Natural killer cell treated with Interleukin-12 subunit alpha and Interleukin-12 subunit beta and Interleukin-15 and Interleukin-18, amount 100 ng/mL, for 72 hours (primary cell): ENCODE measurements around the gene VWA3B. TPM values are rescaled to one million over a fixed set of nuclear protein-coding genes. Genes with fewer than 3 reads are reported as not detected.

Experiments used
- ATAC-seq, 2 donors: fragments of 150-1000 bp; cut with Tn5 transposase in 1 of 2; sonication (Bioruptor Pico), chemical (Tn5 transposase) in 1 of 2; 2 replicates each; pipeline ENCODE4 v1.10.0; 2021
- DNase-seq: peaks from one replicate; pipeline ENCODE4 v3.0.0; 2022; ENCODE audit warnings: low spot score
- H3K27ac Mint-ChIP-seq, 2 donors: 1 replicate in 1 of 2; 2 replicates in 1 of 2; pipeline ENCODE4 v1.8.0; 2022; ENCODE audit warnings: mixed read lengths in 2 of 2, mild to moderate bottlenecking in 1 of 2, moderate library complexity in 1 of 2
- H3K27me3 Mint-ChIP-seq, 2 donors: 1 replicate in 1 of 2; 2 replicates in 1 of 2; pipeline ENCODE4 v1.8.0; 2022; ENCODE audit warnings: mixed read lengths in 2 of 2
- H3K36me3 Mint-ChIP-seq: one replicate; pipeline ENCODE4 v1.8.0; 2022; ENCODE audit warnings: mixed read lengths
- H3K4me1 Mint-ChIP-seq, 2 donors: 1 replicate in 1 of 2; 2 replicates in 1 of 2; pipeline ENCODE4 v1.8.0; 2022; ENCODE audit warnings: low read depth in 2 of 2, mixed read lengths in 2 of 2, mild to moderate bottlenecking in 1 of 2
- H3K4me3 Mint-ChIP-seq: one replicate; pipeline ENCODE4 v1.8.0; 2022; ENCODE audit warnings: mixed read lengths
- H3K9me3 Mint-ChIP-seq: 2 replicates; pipeline ENCODE4 v1.8.0; 2022; ENCODE audit warnings: mixed read lengths
- total RNA-seq, 2 donors: library from RNA; stranded (reverse); gene quantifications; one replicate each; pipeline ENCODE4 v1.2.3, GENCODE V29; 2022

VWA3B gene
- total RNA-seq, 2 donors from 2014 or later: not detected

DNA sequence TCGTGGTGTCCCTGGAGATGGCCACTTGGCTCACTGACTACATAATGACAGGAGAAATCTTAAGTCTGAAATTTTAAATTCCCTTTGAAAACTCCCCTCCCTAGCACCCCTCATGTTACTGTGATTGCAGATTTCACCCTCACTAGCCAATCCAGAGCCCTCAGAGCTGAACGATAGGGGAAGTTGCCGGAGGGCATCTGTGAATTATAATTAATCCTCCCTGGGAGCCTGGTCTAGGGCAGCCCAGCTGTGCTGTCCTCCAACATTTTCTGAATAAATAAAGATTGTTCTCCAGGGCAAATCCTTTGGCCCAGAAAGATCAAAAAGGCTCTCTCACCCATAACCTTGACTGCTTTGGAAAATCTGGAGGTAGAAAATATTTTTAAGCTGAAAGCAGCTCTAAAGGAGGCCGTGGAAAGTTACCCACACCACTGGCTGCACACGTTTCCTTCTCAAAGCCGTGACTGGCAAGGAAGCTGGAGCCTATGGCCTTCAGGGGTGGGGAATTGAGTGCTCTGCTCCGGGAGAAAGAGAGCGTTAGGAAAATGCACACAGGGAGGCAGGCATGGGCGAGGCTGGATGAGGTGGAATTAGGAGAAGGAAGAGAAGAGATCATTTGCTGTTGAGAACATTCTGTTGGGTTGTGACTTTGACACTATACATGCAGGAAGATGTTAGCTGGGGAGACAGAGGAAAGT is 190.3 kb downstream of the VWA3B start:
- Mint-ChIP-seq H3K36me3 (no peaks in the 10 kb centered on the region), H3K4me1 (no peaks in the 10 kb centered on the region), H3K27me3 (peaks cover 38 to 53% of the 10 kb centered on the region in 2 donors), H3K9me3 (no peaks in the 10 kb centered on the region), H3K4me3 (no peak overlapping the region), H3K27ac (no peak overlapping the region)
- ATAC-seq: no peak
- no peak for DNase-seq

DNA sequence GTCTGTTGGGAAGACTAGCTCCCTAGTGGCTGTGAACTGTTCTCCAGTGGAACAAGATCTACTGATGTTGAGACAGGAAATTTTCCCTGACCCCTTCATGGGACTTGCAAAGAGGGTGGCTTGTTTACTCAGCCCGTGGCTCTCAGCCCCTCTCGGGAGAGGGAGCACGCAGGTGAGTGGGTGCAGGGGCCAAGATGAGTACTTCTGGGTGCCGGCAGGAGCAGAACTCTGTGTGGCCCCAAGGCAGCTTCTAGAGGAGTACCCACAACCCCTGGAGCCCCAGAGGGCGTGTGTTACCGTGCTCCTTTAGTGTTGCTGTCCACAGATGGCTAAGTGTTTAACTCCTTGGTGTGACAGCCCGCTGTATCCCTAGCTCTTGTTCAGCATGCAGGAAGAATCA is 191.1 kb downstream of the VWA3B start:
- Mint-ChIP-seq H3K36me3 (no peaks in the 10 kb centered on the region), H3K27me3 (peaks cover 38 to 53% of the 10 kb centered on the region in 2 donors), H3K4me3 (no peak overlapping the region), H3K27ac (no peak overlapping the region), H3K4me1 (no peaks in the 10 kb centered on the region), H3K9me3 (no peaks in the 10 kb centered on the region)
- DNase-seq (no peak), ATAC-seq (no peak)

DNA sequence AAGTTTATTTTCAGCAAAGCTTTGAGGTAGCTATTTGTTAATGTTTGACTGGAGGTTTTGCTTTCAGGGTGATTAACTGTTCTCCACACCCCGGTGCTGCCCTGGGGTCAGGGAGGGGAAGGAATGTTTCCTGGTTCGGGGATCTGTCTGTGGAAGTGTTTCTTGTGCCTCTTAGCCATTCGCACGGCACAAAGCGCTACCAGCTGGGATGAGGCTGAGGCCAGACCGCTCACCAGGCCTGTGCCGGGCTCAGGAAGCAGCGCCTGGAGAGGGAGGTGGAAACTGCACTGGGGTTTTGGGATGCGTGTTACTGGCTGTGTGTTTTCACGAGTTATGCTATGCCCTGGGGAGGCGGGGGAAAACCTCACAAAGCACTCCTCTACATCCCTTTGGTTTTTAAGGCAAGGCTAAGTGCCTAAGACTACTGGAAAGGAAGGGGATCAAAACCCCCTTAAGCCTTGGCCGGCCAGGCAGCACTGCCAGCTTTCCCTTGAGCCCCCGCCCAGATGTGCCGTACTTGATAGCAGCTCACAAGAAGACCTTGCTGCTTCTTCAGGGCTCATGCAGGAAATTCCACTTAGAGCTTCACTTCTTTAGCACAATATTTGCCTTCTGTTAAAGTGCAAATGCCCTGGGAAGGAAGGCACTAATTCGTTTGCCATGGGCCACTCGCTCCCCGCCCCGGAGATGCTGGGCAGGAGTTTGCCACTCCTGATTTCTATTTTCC is 193.6 kb downstream of the VWA3B start:
- no peak overlapping the region for H3K27ac Mint-ChIP-seq
- no peak for ATAC-seq
- H3K4me3 Mint-ChIP-seq: no peak overlapping the region
- H3K36me3 Mint-ChIP-seq: no peaks in the 10 kb centered on the region
- H3K4me1 Mint-ChIP-seq: no peaks in the 10 kb centered on the region
- H3K9me3 Mint-ChIP-seq: no peaks in the 10 kb centered on the region
- H3K27me3 Mint-ChIP-seq: peaks cover 29 to 51% of the 10 kb centered on the region in 2 donors
- no peak for DNase-seq

DNA sequence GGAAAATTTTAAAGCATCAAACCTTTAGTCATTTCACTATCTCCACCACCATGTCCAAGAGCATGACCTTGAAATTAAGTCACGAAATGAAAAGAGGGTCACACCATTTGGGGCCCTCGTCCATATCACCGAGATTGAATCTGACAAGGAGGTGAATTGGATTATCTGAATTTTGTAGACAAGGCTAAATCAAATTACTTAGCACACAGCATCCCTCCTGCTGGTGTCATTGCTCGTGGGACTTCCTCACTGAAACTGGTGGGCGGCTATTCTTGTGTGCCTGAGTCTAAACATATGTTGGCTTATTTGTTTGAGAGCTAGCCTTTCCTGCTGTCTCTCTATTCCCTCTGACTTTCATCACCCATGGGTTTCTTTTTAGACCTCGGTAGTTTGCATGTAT is 194.6 kb downstream of the VWA3B start:
- Mint-ChIP-seq H3K4me3 (no peak overlapping the region), H3K9me3 (no peaks in the 10 kb centered on the region), H3K27me3 (peaks cover 35 to 57% of the 10 kb centered on the region in 2 donors), H3K4me1 (no peaks in the 10 kb centered on the region), H3K27ac (no peak overlapping the region), H3K36me3 (peaks cover 2% of the 10 kb centered on the region)
- ATAC-seq (no peak), DNase-seq (no peak)

DNA sequence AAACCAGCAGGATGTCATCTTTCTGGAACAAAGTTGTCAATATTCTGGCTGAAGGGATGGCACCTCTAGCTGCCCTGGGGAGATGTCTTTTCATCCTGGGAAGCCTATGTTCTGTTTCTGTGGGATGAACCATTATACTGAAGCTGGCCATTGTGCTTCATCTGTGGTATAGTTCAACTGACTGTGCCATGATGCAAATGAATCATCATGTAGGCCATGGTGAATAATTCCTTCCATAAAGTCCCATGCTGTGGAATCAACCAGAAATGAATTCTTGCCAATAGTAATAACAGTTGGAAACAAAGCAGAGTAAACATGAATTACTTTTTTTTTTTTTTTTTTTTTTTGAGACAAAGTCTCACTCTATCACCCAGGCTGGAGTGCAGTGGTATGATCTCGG is 195.1 kb downstream of the VWA3B start:
- ATAC-seq (no peak), DNase-seq (no peak)
- peaks cover 37 to 61% of the 10 kb centered on the region in 2 donors for H3K27me3 Mint-ChIP-seq
- H3K9me3 Mint-ChIP-seq: no peaks in the 10 kb centered on the region
- no peaks in the 10 kb centered on the region for H3K4me1 Mint-ChIP-seq
- no peak overlapping the region for H3K4me3 Mint-ChIP-seq
- no peak overlapping the region for H3K27ac Mint-ChIP-seq
- H3K36me3 Mint-ChIP-seq: peaks cover 5% of the 10 kb centered on the region

DNA sequence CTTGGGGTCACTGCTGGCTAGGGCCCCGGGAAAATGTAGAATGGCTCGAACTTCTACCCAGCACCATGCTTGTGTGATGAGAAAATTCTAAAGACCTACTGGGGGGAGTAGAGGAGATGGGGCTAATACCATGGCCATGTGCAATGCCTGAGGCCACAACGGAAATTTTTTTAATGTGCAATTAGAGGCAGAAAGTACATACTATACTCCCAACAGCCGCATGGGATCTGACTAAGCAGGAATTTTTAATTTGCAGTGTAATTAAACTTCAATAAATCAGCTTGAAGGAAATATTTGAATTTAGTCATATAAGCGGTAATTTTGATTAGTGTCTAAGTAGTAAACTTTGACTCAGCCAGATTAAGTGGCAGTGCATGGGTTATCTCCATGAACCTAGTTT is 206.1 kb downstream of the VWA3B start:
- ATAC-seq: no peak
- peaks cover 25 to 49% of the 10 kb centered on the region in 2 donors for H3K27me3 Mint-ChIP-seq
- no peaks in the 10 kb centered on the region for H3K4me1 Mint-ChIP-seq
- no peak overlapping the region for H3K27ac Mint-ChIP-seq
- H3K4me3 Mint-ChIP-seq: no peak overlapping the region
- peaks cover 6% of the 10 kb centered on the region for H3K36me3 Mint-ChIP-seq
- DNase-seq: no peak
- no peaks in the 10 kb centered on the region for H3K9me3 Mint-ChIP-seq

DNA sequence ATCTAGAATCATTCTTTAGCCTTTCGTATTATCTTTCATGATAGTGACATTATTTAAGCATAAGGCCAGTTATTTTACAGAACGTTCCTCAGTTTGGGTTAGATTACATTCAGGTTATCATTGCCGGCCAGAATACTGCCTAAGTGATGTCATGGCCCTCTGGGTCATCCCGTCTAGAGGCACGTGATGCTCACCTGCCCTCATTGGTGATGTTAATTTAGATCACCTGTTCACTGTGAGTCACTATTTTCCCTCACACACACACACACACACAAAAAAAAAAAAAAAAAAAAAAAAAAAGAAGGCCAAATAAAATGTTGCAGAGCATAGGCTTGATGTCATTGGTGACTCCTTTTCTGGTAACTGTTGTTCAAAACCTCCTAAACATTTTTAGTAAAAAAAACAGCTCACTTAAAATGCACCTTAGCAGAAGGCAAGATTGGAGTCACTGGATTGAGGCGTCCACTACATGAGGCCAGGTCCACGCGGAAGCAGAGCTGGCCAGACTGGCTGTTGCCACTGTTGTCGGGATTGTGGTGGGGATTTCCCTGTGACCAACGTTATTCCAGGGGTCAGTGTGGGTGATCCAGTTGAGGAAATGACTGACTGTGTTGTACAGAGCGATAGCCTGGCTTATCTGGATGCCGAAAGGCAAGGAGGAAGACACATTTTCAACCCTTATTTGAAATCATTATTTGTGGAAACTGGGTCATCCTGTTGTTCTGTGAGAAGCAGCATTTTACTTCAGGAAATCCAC is 207.1 kb downstream of the VWA3B start:
- Mint-ChIP-seq H3K36me3 (peaks cover 6% of the 10 kb centered on the region), H3K27ac (no peak overlapping the region), H3K4me3 (no peak overlapping the region), H3K27me3 (peaks cover 22 to 41% of the 10 kb centered on the region in 2 donors), H3K9me3 (no peaks in the 10 kb centered on the region), H3K4me1 (no peaks in the 10 kb centered on the region)
- ATAC-seq (no peak), DNase-seq (no peak)

DNA sequence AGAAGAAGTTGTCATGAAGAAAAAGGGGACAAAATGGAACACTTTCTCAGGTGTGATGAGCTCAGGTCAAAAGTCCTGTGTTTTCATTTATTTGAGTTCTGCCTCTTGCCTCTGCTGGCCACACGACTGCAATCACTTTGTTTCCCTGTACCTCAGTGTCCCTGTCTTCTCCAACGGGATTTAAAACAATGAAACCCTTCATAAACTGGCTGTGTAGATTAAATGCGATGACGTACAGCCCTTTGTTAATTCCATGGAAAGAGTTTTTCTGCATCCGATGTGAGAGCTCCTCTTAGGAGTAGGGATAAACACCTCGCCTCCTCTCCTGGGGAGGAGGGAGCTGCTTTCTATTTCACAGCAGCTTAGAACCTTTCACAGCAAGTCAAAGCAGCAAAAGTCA is 207.7 kb downstream of the VWA3B start:
- Mint-ChIP-seq H3K9me3 (no peaks in the 10 kb centered on the region), H3K27me3 (peaks cover 19 to 43% of the 10 kb centered on the region in 2 donors), H3K27ac (no peak overlapping the region), H3K4me3 (no peak overlapping the region), H3K4me1 (no peaks in the 10 kb centered on the region), H3K36me3 (peaks cover 5% of the 10 kb centered on the region)
- DNase-seq (no peak), ATAC-seq (no peak)

DNA sequence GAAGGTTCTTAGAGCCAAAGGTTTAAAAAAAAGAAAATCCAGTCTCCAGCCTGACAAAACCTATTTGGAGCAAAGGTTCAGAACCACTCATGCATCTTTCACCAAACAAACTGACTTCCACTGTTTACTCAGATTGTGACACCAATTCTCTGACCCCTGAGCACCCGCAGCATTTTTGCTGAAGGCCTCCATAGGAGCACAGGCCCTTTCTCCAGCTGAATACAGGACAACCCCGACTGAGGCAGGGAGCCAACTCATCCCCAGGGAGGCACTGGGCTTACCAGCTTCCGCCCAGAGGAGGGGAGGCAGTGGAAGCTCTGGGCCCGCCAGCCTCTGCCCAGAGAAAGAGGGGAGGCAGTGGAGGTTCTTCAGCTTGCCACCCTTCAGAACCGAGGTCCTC is 208.3 kb downstream of the VWA3B start:
- Mint-ChIP-seq H3K4me1 (no peaks in the 10 kb centered on the region), H3K27me3 (peaks cover 17 to 40% of the 10 kb centered on the region in 2 donors), H3K27ac (no peak overlapping the region), H3K4me3 (no peak overlapping the region), H3K36me3 (no peaks in the 10 kb centered on the region), H3K9me3 (no peaks in the 10 kb centered on the region)
- ATAC-seq: no peak
- DNase-seq: no peak

DNA sequence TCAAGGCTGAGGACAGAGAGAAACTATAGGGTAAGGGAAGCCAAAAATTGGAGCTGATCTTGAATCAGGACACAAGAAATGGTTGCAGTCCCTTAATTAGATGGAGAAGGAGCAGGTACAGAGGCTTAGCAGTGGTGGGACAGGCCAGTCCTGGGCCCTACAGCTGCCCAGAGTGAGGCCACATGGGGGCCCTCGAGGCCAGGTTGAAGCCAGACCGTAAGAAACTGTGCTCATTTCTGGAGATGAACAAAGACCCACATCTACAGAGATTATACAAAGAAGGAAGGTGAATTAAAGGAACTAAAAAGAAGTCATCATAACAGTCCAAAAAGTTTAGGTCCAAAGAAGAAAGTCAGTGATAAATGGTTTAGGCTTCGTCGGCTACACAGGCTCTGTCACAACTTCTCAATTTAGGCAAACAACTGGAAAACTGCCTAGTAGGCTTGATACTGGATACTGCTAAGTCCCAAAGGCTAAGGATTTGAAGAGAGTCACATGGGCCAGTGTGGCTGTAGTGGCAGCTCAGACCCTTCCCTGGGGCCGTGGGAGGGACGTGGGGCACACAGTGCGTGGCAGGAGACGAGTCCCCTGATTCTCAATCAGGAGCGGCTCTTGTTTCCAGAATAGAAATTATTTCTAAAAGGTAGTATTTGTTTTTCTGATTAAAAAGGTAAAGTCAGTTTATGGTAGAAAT is 208.9 kb downstream of the VWA3B start:
- no peaks in the 10 kb centered on the region for H3K9me3 Mint-ChIP-seq
- H3K4me1 Mint-ChIP-seq: no peaks in the 10 kb centered on the region
- ATAC-seq: no peak
- no peak overlapping the region for H3K27ac Mint-ChIP-seq
- H3K4me3 Mint-ChIP-seq: no peak overlapping the region
- no peaks in the 10 kb centered on the region for H3K36me3 Mint-ChIP-seq
- DNase-seq: no peak
- peaks cover 22 to 37% of the 10 kb centered on the region in 2 donors for H3K27me3 Mint-ChIP-seq

DNA sequence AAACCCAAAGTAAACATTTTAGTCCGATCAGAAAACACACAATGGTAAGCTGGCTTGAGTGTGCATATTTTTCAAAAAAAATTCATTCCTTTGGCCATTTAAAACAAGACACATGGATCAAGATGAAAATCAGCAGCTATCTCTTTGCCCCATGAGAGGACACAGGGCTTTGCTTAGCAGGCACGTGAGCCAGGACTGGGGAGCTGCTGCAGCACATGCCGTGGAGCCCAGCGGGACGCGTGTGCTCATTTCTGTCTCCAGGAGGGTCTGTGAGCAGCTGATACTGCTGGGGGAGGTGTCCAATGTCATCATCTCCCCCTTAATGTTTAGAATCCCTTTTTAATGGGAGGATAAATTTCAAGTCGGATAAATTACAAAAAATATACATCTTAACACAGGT is 209.5 kb downstream of the VWA3B start:
- no peaks in the 10 kb centered on the region for H3K9me3 Mint-ChIP-seq
- no peaks in the 10 kb centered on the region for H3K36me3 Mint-ChIP-seq
- no peak for DNase-seq
- H3K4me3 Mint-ChIP-seq: no peak overlapping the region
- H3K27ac Mint-ChIP-seq: no peak overlapping the region
- H3K4me1 Mint-ChIP-seq: no peaks in the 10 kb centered on the region
- no peak for ATAC-seq
- peaks cover 16 to 31% of the 10 kb centered on the region in 2 donors for H3K27me3 Mint-ChIP-seq

DNA sequence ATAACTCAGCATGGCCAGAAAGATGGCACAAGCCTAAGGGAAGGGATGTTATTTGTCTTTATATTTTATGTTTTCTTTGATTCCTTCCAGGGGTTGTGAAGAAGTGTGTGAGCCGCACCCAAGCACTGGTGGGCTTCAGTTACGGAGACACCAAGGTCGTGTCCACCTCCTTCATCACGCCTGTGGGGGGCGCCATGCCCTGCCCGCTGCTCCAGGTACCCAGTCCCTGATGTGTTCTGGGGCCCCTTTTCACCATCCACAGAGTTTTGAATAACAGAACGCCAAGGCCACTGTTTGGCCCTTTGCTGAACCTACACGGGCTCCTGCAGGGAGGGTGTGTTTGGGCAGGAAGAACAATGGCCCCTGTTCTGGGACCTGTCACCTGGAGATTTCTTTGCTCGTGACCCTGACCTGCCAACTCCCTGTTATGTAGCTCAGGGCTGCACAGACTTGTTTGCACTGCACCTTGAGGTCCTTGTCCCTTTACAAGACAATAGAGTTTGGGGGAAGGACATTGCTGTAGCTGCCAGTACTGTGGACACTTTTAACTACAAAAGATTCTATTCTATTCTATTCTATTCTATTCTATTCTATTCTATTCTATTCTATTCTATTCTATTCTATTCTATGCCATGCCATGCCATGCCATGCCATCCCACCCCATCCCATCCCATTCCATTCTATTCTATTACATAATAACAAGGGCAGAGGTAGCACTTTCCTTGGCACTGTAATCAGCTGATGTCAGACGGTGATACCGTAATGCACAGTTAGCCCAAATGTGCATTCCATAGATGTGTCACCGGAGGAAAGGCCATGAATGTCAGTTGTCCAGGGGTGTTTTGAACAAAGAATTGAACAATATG is 211.1 kb downstream of the VWA3B start:
- DNase-seq: no peak
- Mint-ChIP-seq H3K27me3 (peaks cover 23 to 39% of the 10 kb centered on the region in 2 donors), H3K36me3 (no peaks in the 10 kb centered on the region), H3K4me1 (no peaks in the 10 kb centered on the region), H3K9me3 (no peaks in the 10 kb centered on the region), H3K27ac (no peak overlapping the region), H3K4me3 (no peak overlapping the region)
- ATAC-seq: peak in 1 of 2 donors; percentile 16

DNA sequence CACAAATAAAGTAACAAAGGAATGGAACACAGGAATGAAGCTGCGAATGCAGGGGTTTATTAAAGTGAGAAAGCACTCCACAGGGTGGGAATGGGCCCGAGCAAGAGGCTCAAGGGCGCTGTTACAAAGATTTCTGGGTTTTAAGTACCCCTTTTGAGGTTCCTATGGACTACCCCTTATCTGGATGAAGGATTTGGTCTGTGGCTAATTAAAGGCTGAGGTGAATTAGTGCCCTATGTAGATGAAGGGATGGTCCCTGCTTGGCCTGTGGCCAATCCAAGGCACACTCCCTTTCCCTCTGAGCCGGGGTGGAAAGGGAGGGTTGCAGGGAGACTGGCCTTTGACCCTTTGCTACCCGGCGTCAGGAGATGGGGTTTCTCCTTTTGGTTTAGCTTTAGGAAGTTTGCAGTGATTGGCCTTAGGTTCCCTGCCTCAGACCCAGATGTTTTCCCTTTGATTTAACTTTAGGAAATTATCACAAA is 211.8 kb downstream of the VWA3B start:
- DNase-seq (no peak), ATAC-seq (no peak)
- no peak overlapping the region for H3K27ac Mint-ChIP-seq
- H3K4me3 Mint-ChIP-seq: no peak overlapping the region
- no peaks in the 10 kb centered on the region for H3K9me3 Mint-ChIP-seq
- H3K4me1 Mint-ChIP-seq: no peaks in the 10 kb centered on the region
- H3K27me3 Mint-ChIP-seq: peaks cover 23 to 39% of the 10 kb centered on the region in 2 donors
- H3K36me3 Mint-ChIP-seq: no peaks in the 10 kb centered on the region
